H1 (cell line): ENCODE results near the gene R3HCC1L. TPM values are rescaled to one million over a fixed set of nuclear protein-coding genes. Genes with fewer than 3 reads are reported as not detected.

Source experiments
- CTCF ChIA-PET: fragments of 300-600 bp; sonication (Branson Sonifier 250); formaldehyde crosslinking; loops from one replicate; lab custom pipeline; 2021; ENCODE audit not compliant: partially characterized antibody; lab: Charles Lee
- POLR2A ChIA-PET: fragments of 300-600 bp; sonication (Branson Sonifier 250); formaldehyde crosslinking; loops from one replicate; lab custom pipeline; 2021; ENCODE audit warnings: inconsistent platforms; ENCODE audit not compliant: partially characterized antibody; lab: Charles Lee
- DNase-seq, 2 experiments: peaks; one replicate each; pipeline versions ENCODE4 v3.0.0 to v3.0.0-alpha.2; 2010 to 2022; ENCODE audit warnings: low spot score in 2 of 2, low read depth in 1 of 2, mixed read lengths in 1 of 2
- FAIRE-seq: peaks from 2 replicates; lab custom pipeline; 2011; peaks lifted over from hg19 to GRCh38; lab: Jason Lieb, UNC
- H2AFZ ChIP-seq: 2 replicates; pipeline ENCODE4 v1.8.1; 2012; ENCODE audit warnings: low read length, inconsistent platforms
- H2AK5ac ChIP-seq: 2 replicates; pipeline ENCODE4 v1.6.1; 2013; ENCODE audit warnings: low read depth, low read length
- H2BK120ac ChIP-seq: replicated peaks from 2 replicates; pipeline ENCODE3; 2013; ENCODE audit warnings: low read depth, low read length, inconsistent platforms
- H2BK12ac ChIP-seq: 2 replicates; pipeline ENCODE4 v1.6.1; 2013; ENCODE audit warnings: low read depth, low read length
- H2BK15ac ChIP-seq: 2 replicates; pipeline ENCODE4 v1.6.1; 2013; ENCODE audit warnings: low read length
- H2BK20ac ChIP-seq: 2 replicates; pipeline ENCODE4 v1.6.1; 2013; ENCODE audit warnings: low read length
- H2BK5ac ChIP-seq: 2 replicates; pipeline ENCODE4 v1.6.1; 2013; ENCODE audit warnings: low read depth, low read length
- H3K14ac ChIP-seq: 2 replicates; pipeline ENCODE4 v1.6.1; 2013; ENCODE audit warnings: inconsistent platforms; ENCODE audit not compliant: insufficient read length
- H3K18ac ChIP-seq: 2 replicates; pipeline ENCODE4 v1.6.1; 2013; ENCODE audit warnings: low read length; ENCODE audit errors: extremely low read depth
- H3K23ac ChIP-seq: 2 replicates; pipeline ENCODE4 v1.6.1; 2013; ENCODE audit warnings: inconsistent platforms; ENCODE audit not compliant: insufficient read length
- H3K23me2 ChIP-seq: 2 replicates; pipeline ENCODE4 v1.6.1; 2013; ENCODE audit warnings: low read depth, low read length
- H3K27ac ChIP-seq: 2 replicates; pipeline ENCODE4 v1.6.1; 2011; ENCODE audit warnings: low read depth, low read length, inconsistent platforms
- H3K27me3 ChIP-seq, 4 experiments: replicated peaks in 1 of 4; 1 replicate in 1 of 4; 2 replicates in 3 of 4; pipeline versions ENCODE4 v1.6.1 to v1.8.1; 2011 to 2013; ENCODE audit warnings: low read length in 3 of 4, mild to moderate bottlenecking in 3 of 4, inconsistent platforms in 2 of 4, mixed read lengths in 2 of 4, moderate library complexity in 1 of 4; ENCODE audit not compliant: control insufficient read depth in 3 of 4, insufficient read depth in 3 of 4; ENCODE audit errors: extremely low read depth in 1 of 4
- H3K36me3 ChIP-seq, 4 experiments: 2 replicates each; pipeline versions ENCODE4 v1.6.1 to v1.8.1; 2011 to 2013; ENCODE audit warnings: mild to moderate bottlenecking in 4 of 4, low read length in 3 of 4, moderate library complexity in 2 of 4, control low read depth in 1 of 4, inconsistent platforms in 1 of 4; ENCODE audit not compliant: insufficient read depth in 4 of 4, control insufficient read depth in 2 of 4
- H3K4ac ChIP-seq: replicated peaks from 2 replicates; pipeline ENCODE3; 2013; ENCODE audit warnings: low read length, low read depth, mixed read lengths, inconsistent platforms; ENCODE audit not compliant: insufficient read length
- H3K4me1 ChIP-seq, 4 experiments: replicated peaks in 1 of 4; 1 replicate in 1 of 4; 2 replicates in 3 of 4; pipeline versions ENCODE4 v1.6.1 to v1.8.1; 2011 to 2013; ENCODE audit warnings: low read length in 3 of 4, inconsistent platforms in 2 of 4, mixed read lengths in 1 of 4; ENCODE audit not compliant: insufficient read depth in 4 of 4, control insufficient read depth in 3 of 4
- H3K4me2 ChIP-seq, 2 experiments: 2 replicates each; pipeline versions ENCODE4 v1.6.1 to v1.8.1; 2011 to 2013; ENCODE audit warnings: low read depth in 2 of 2, low read length in 2 of 2, control low read depth in 1 of 2, inconsistent platforms in 1 of 2, mild to moderate bottlenecking in 1 of 2; ENCODE audit not compliant: insufficient read depth in 1 of 2
- H3K4me3 ChIP-seq, 4 experiments: fragments of 200-600, 300-600 bp in 1 of 4; sonication (generic), shearing (Covaris generic), sonication (Bioruptor Twin) in 1 of 4; 2 replicates each; pipeline versions ENCODE4 v1.5.1 to v1.8.1; 2011 to 2016; ENCODE audit warnings: low read length in 4 of 4, low read depth in 3 of 4, control low read depth in 2 of 4, inconsistent platforms in 2 of 4, mild to moderate bottlenecking in 2 of 4, mixed read lengths in 1 of 4, moderate library complexity in 1 of 4; ENCODE audit not compliant: insufficient read depth in 2 of 4; ENCODE audit errors: extremely low read depth in 1 of 4
- H3K56ac ChIP-seq: replicated peaks from 2 replicates; pipeline ENCODE3; 2013; ENCODE audit warnings: low read depth, mild to moderate bottlenecking, mixed read lengths, low read length, inconsistent platforms; ENCODE audit not compliant: insufficient read length
- H3K79me1 ChIP-seq: 2 replicates; pipeline ENCODE4 v1.6.1; 2013; ENCODE audit warnings: low read depth, low read length, control low read depth
- H3K79me2 ChIP-seq, 2 experiments: 2 replicates each; pipeline versions ENCODE4 v1.6.1 to v1.8.1; 2012 to 2013; ENCODE audit warnings: low read length in 2 of 2, mild to moderate bottlenecking in 2 of 2, inconsistent platforms in 1 of 2; ENCODE audit not compliant: insufficient read depth in 2 of 2, control insufficient read depth in 1 of 2
- H3K9ac ChIP-seq, 4 experiments: replicated peaks in 1 of 4; 1 replicate in 1 of 4; 2 replicates in 3 of 4; pipeline versions ENCODE4 v1.6.1 to v1.8.1; 2011 to 2013; ENCODE audit warnings: low read depth in 3 of 4, low read length in 3 of 4, control low read depth in 2 of 4, mild to moderate bottlenecking in 2 of 4, moderate library complexity in 2 of 4, inconsistent platforms in 1 of 4; ENCODE audit errors: extremely low read depth in 1 of 4
- H3K9me3 ChIP-seq, 2 experiments: 2 replicates each; pipeline versions ENCODE4 v1.6.1 to v1.8.1; 2012 to 2013; ENCODE audit warnings: mild to moderate bottlenecking in 2 of 2, moderate library complexity in 2 of 2, control low read depth in 1 of 2, inconsistent platforms in 1 of 2, low read depth in 1 of 2, low read length in 1 of 2, mixed read lengths in 1 of 2; ENCODE audit not compliant: insufficient read depth in 2 of 2
- H4K20me1 ChIP-seq, 2 experiments: replicated peaks in 1 of 2; 2 replicates each; pipeline versions ENCODE3 to v1.8.1; 2011 to 2013; ENCODE audit warnings: inconsistent platforms in 2 of 2, low read length in 2 of 2, mild to moderate bottlenecking in 1 of 2; ENCODE audit not compliant: insufficient read depth in 2 of 2, control insufficient read depth in 1 of 2
- H4K5ac ChIP-seq: 2 replicates; pipeline ENCODE4 v1.6.1; 2013; ENCODE audit warnings: low read length, low read depth, mixed read lengths, inconsistent platforms; ENCODE audit not compliant: insufficient read length
- H4K8ac ChIP-seq: 2 replicates; pipeline ENCODE4 v1.8.0; 2013; ENCODE audit warnings: mild to moderate bottlenecking, moderate library complexity, low read length, inconsistent platforms; ENCODE audit not compliant: insufficient read depth; ENCODE audit errors: extremely low read depth
- H4K91ac ChIP-seq: replicated peaks from 2 replicates; pipeline ENCODE3; 2013; ENCODE audit warnings: low read length, mixed read lengths, inconsistent platforms; ENCODE audit not compliant: insufficient read length
- ASH2L ChIP-seq: fragments of 200-600, 300-600 bp; sonication (generic); IDR thresholded peaks from one replicate; pipeline ENCODE4 v1.7.1; 2017; ENCODE audit warnings: low read length
- BRCA1 ChIP-seq: IDR thresholded peaks from 2 replicates; pipeline ENCODE4 v1.6.1; 2012; ENCODE audit warnings: low read depth, low read length, improper control_type of control experiment
- CBX5 ChIP-seq: fragments of 300-800, 300-1000 bp; sonication (generic); IDR thresholded peaks from 2 replicates; pipeline ENCODE4 v1.7.1; 2016; ENCODE audit warnings: antibody characterized with exemption, low read length, low read depth
- MAX ChIP-seq: IDR thresholded peaks from 2 replicates; pipeline ENCODE4 v1.6.1; 2012; ENCODE audit warnings: inconsistent platforms
- NANOG ChIP-seq: IDR thresholded peaks from 2 replicates; pipeline ENCODE4 v1.6.1; 2011; ENCODE audit warnings: low read length, low read depth, mild to moderate bottlenecking, inconsistent platforms; ENCODE audit not compliant: insufficient read depth, poor library complexity, severe bottlenecking
- SIRT6 ChIP-seq: IDR thresholded peaks from one replicate; pipeline ENCODE4 v1.7.1; 2012; ENCODE audit warnings: low read length, inconsistent platforms
- SP1 ChIP-seq: IDR thresholded peaks from 2 replicates; pipeline ENCODE4 v1.6.1; 2011; ENCODE audit warnings: low read depth, low read length
- SRF ChIP-seq: IDR thresholded peaks from 2 replicates; pipeline ENCODE4 v1.6.1; 2011; ENCODE audit warnings: mild to moderate bottlenecking, low read depth, low read length, moderate library complexity
- YY1 ChIP-seq: IDR thresholded peaks from 2 replicates; pipeline ENCODE4 v1.6.1; 2011; ENCODE audit warnings: low read depth, mild to moderate bottlenecking, low read length
- WGBS, 2 experiments: shearing (Covaris generic) in 1 of 2; methylation state at CpG; one replicate each; pipeline versions ENCODE4 v1.1.6 to v1.1.7; 2013 to 2015; ENCODE audit warnings: low lambda C conversion rate in 2 of 2, mixed read lengths in 2 of 2, inconsistent platforms in 1 of 2, low coverage in 1 of 2, missing lambda C conversion rate in 1 of 2; ENCODE audit not compliant: insufficient replicate concordance in 2 of 2, insufficient coverage in 1 of 2, insufficient read length in 1 of 2; ENCODE audit errors: extremely low coverage in 1 of 2, missing lambda C conversion rate in 1 of 2; 5-methylcytosine and 5-hydroxymethylcytosine counted together
- polyA plus RNA-seq, 7 experiments: library from polyadenylated mRNA; depleted of rRNA in 3 of 7; stranded (reverse) in 5 of 7; unstranded in 2 of 7; fragments of >200 nt in 5 of 7; fragments of 200-250 nt in 2 of 7; gene quantifications; 1 replicate in 5 of 7; 2 replicates in 1 of 7; 4 replicates in 1 of 7; pipeline versions ENCODE4 v1.2.1 to v1.2.3, GENCODE V29; 2011 to 2013; ENCODE audit warnings: missing spikeins in 2 of 7, mixed read lengths in 2 of 7
- total RNA-seq: library from RNA; stranded (reverse); fragmentation: NEBNext Ultra II Directional; extraction: Animal tissue kit (Norgen Biotek cat#: 25700); gene quantifications from 2 replicates; pipeline ENCODE4 v1.2.1, GENCODE V29; 2021

Gene R3HCC1L
- total and polyA plus RNA-seq, 2 of the 8 experiments (the other 6 are each of a cell fraction or from before 2014, with no cell fraction given), result 6.9 to 13.9 TPM

GRCh38 chr10:98139431-98139830, 5.0 kb downstream of the R3HCC1L start:
- Histone ChIP-seq H3K9ac (no peak overlapping the region), H3K4me2 (no peak overlapping the region), H3K9me3 (no peaks in the 10 kb centered on the region), H3K36me3 (no peaks in the 10 kb centered on the region), H3K4me1 (0 out of 7 replicates have a peak, but pooled peaks cover 0 to 3% (median 0%) of the 10 kb centered on the region in 4 experiments), H3K56ac (no peak overlapping the region), H3K18ac (no peak overlapping the region), H4K91ac (no peak overlapping the region), H2BK12ac (no peak overlapping the region), H3K79me2 (peaks cover 0 to 86% of the 10 kb centered on the region in 2 experiments; a peak in 2 of 4 replicates), H4K5ac (no peak overlapping the region), H3K14ac (no peak overlapping the region), H3K79me1 (peaks cover 2% of the 10 kb centered on the region), H3K4me3 (no peak overlapping the region), H3K27ac (no peak overlapping the region), H3K23me2 (no peaks in the 10 kb centered on the region; the same call in 1 of the 2 replicates), H2AFZ (no peak overlapping the region), H2BK20ac (no peak overlapping the region), H3K4ac (no peak overlapping the region), H3K23ac (no peak overlapping the region), H2BK15ac (no peak overlapping the region), H4K20me1 (peaks cover 0 to 6% of the 10 kb centered on the region in 2 experiments), H3K27me3 (no peaks in the 10 kb centered on the region), H2BK5ac (no peak overlapping the region), H2BK120ac (no peak overlapping the region), H2AK5ac (no peak overlapping the region), H4K8ac (no peak overlapping the region)
- ChIA-PET POLR2A (no interaction called here), CTCF (interaction anchor here (0.9 to 1.4 kb wide), 2 partner anchors 11 to 30 kb away, joined by 3 to 6 read pairs; no protein-coding TSS in a partner anchor)
- WGBS, 2 experiments, result 95% methylated on average over 3 of the region's 3 CpGs; no CpG with 5 or more reads in 1 of the 2 experiments
- DNase-seq (no peak), FAIRE-seq (no peak)
- TF ChIP-seq SRF (no peak), CBX5 (no peak), NANOG (no peak), ASH2L (no peak), SIRT6 (no peak), SP1 (no peak), BRCA1 (no peak), MAX (no peak), YY1 (no peak)
